Measurements from ENCODE around the gene PREX1.

Gene PREX1

GRCh38 chr20:48682529-48683363 is 145.1 kb downstream of the PREX1 start:
- DNase-seq (ENCODE audit: low read depth, low spot score), result no peak
- no peak overlapping the region for H3K4me3 ChIP-seq (ENCODE audit: low read length)

GRCh38 chr20:48681873-48682426 is 145.8 kb downstream of the PREX1 start:
- H3K4me3 ChIP-seq (ENCODE audit: low read length), result no peak overlapping the region
- DNase-seq (ENCODE audit: low read depth, low spot score), result no peak

GRCh38 chr20:48681201-48681872 is 146.5 kb downstream of the PREX1 start:
- H3K4me3 ChIP-seq (ENCODE audit: low read length), result no peak overlapping the region
- DNase-seq (ENCODE audit: low read depth, low spot score), result no peak

- no peak overlapping the region for H3K4me3 ChIP-seq (ENCODE audit: low read length)
- DNase-seq (ENCODE audit: low read depth, low spot score), result peak; percentile 50
These were observed 147.1 kb downstream of the PREX1 start for GRCh38 chr20:48680650-48681049.

- H3K4me3 ChIP-seq (ENCODE audit: low read length), result no peak overlapping the region
These were observed 148.2 kb downstream of the PREX1 start for GRCh38 chr20:48679599-48679998.

GRCh38 chr20:48679011-48679410 is 148.8 kb downstream of the PREX1 start:
- DNase-seq (ENCODE audit: low read depth, low spot score), result no peak
- no peak overlapping the region for H3K4me3 ChIP-seq (ENCODE audit: low read length)

More at GRCh38 chr20:48679599-48679998, 148.2 kb downstream of the PREX1 start:
- no peak for DNase-seq (ENCODE audit: low read depth, low spot score)

GRCh38 chr20:48678421-48678820 is 149.4 kb downstream of the PREX1 start:
- DNase-seq (ENCODE audit: low read depth, low spot score), result no peak

GRCh38 chr20:48676795-48677460 is 150.9 kb downstream of the PREX1 start:
- no peak for DNase-seq (ENCODE audit: low read depth, low spot score)
- no peak overlapping the region for H3K4me3 ChIP-seq (ENCODE audit: low read length)

More at GRCh38 chr20:48678421-48678820, 149.4 kb downstream of the PREX1 start:
- no peak overlapping the region for H3K4me3 ChIP-seq (ENCODE audit: low read length)

GRCh38 chr20:48676125-48676524 is 151.7 kb downstream of the PREX1 start:
- DNase-seq (ENCODE audit: low read depth, low spot score), result no peak

GRCh38 chr20:48674461-48674860 is 153.3 kb downstream of the PREX1 start:
- H3K4me3 ChIP-seq (ENCODE audit: low read length), result no peak overlapping the region
- no peak for DNase-seq (ENCODE audit: low read depth, low spot score)

More at GRCh38 chr20:48676125-48676524, 151.7 kb downstream of the PREX1 start:
- no peak overlapping the region for H3K4me3 ChIP-seq (ENCODE audit: low read length)

- no peak overlapping the region for H3K4me3 ChIP-seq (ENCODE audit: low read length)
- no peak for DNase-seq (ENCODE audit: low read depth, low spot score)
These were observed 154.3 kb downstream of the PREX1 start for GRCh38 chr20:48673507-48673906.

- no peak for DNase-seq (ENCODE audit: low read depth, low spot score)
- no peak overlapping the region for H3K4me3 ChIP-seq (ENCODE audit: low read length)
These were observed 155.5 kb downstream of the PREX1 start for GRCh38 chr20:48672324-48672723.

- no peak for DNase-seq (ENCODE audit: low read depth, low spot score)
- H3K4me3 ChIP-seq (ENCODE audit: low read length), result no peak overlapping the region
These were observed 156.7 kb downstream of the PREX1 start for GRCh38 chr20:48671141-48671540.

GRCh38 chr20:48669946-48670605 is 157.7 kb downstream of the PREX1 start:
- H3K4me3 ChIP-seq (ENCODE audit: low read length), result no peak overlapping the region
- no peak for DNase-seq (ENCODE audit: low read depth, low spot score)

GRCh38 chr20:48668451-48668946 is 159.3 kb downstream of the PREX1 start:
- H3K4me3 ChIP-seq (ENCODE audit: low read length), result no peak overlapping the region
- DNase-seq (ENCODE audit: low read depth, low spot score), result no peak

GRCh38 chr20:48667889-48668413 is 159.8 kb downstream of the PREX1 start:
- no peak for DNase-seq (ENCODE audit: low read depth, low spot score)
- H3K4me3 ChIP-seq (ENCODE audit: low read length), result no peak overlapping the region

GRCh38 chr20:48667481-48667880 is 160.3 kb downstream of the PREX1 start:
- no peak for DNase-seq (ENCODE audit: low read depth, low spot score)
- no peak overlapping the region for H3K4me3 ChIP-seq (ENCODE audit: low read length)

GRCh38 chr20:48665785-48666184 is 162.0 kb downstream of the PREX1 start:
- DNase-seq (ENCODE audit: low read depth, low spot score), result no peak
- H3K4me3 ChIP-seq (ENCODE audit: low read length), result no peak overlapping the region

GRCh38 chr20:48662711-48663110 is 165.1 kb downstream of the PREX1 start:
- H3K4me3 ChIP-seq (ENCODE audit: low read length), result no peak overlapping the region
- DNase-seq (ENCODE audit: low read depth, low spot score), result no peak
